Smooth muscle cell (in vitro differentiated cells): ENCODE measurements around the gene LRRC42. TPM values are rescaled to one million over a fixed set of nuclear protein-coding genes. Genes with fewer than 3 reads are reported as not detected.

Experiments used
- DNase-seq: peaks from one replicate; lab custom pipeline; 2025; ENCODE audit not compliant: unreplicated experiment; lab: John Stamatoyannopoulos, UW
- H2AFZ ChIP-seq: fragments of 200-600 bp; sonication (generic); 2 replicates; pipeline ENCODE4 v1.6.0; 2016; ENCODE audit warnings: antibody characterized with exemption, low read depth, mild to moderate bottlenecking
- H3F3A ChIP-seq: fragments of 200-600 bp; sonication (generic); 2 replicates; pipeline ENCODE4 v1.6.0; 2017; ENCODE audit warnings: antibody characterized with exemption, low read depth
- H3K27ac ChIP-seq: fragments of 200-600 bp; sonication (generic); 2 replicates; pipeline ENCODE4 v1.5.1; 2016; ENCODE audit warnings: low read depth, mild to moderate bottlenecking
- H3K27me3 ChIP-seq: fragments of 200-600 bp; sonication (generic); 2 replicates; pipeline ENCODE4 v1.6.1; 2016; ENCODE audit warnings: low read depth, mild to moderate bottlenecking
- H3K36me3 ChIP-seq: fragments of 200-600 bp; sonication (generic); 2 replicates; pipeline ENCODE4 v1.5.1; 2016; ENCODE audit warnings: low read depth
- H3K4me1 ChIP-seq: fragments of 200-600 bp; sonication (generic); 2 replicates; pipeline ENCODE4 v1.5.1; 2016; ENCODE audit warnings: low read depth
- H3K4me2 ChIP-seq: fragments of 200-600 bp; sonication (generic); 2 replicates; pipeline ENCODE4 v1.6.0; 2016; ENCODE audit warnings: mild to moderate bottlenecking
- H3K4me3 ChIP-seq: fragments of 200-600 bp; sonication (generic); 2 replicates; pipeline ENCODE4 v1.5.1; 2016; ENCODE audit warnings: mild to moderate bottlenecking
- H3K79me2 ChIP-seq: fragments of 200-600 bp; sonication (generic); 2 replicates; pipeline ENCODE4 v1.6.0; 2016; ENCODE audit warnings: low read depth, mild to moderate bottlenecking
- H3K9ac ChIP-seq: fragments of 200-600 bp; sonication (generic); 2 replicates; pipeline ENCODE4 v1.6.0; 2016; ENCODE audit warnings: low read depth
- H3K9me3 ChIP-seq: fragments of 200-600 bp; sonication (generic); replicated peaks from 2 replicates; pipeline ENCODE4 v1.5.1; 2016; ENCODE audit warnings: low read depth
- H4K20me1 ChIP-seq: fragments of 200-600 bp; sonication (generic); 2 replicates; pipeline ENCODE4 v1.6.0; 2016; ENCODE audit warnings: low read depth
- CTCF ChIP-seq: fragments of 200-600 bp; sonication (generic); IDR thresholded peaks from 2 replicates; pipeline ENCODE4 v1.5.1; 2017; ENCODE audit warnings: borderline replicate concordance, mild to moderate bottlenecking, antibody characterized with exemption; ENCODE audit not compliant: insufficient read depth, poor library complexity, severe bottlenecking
- WGBS: methylation state at CpG from one replicate; pipeline ENCODE4 v1.1.7; 2016; ENCODE audit warnings: low lambda C conversion rate; 5-methylcytosine and 5-hydroxymethylcytosine counted together
- polyA plus RNA-seq: library from polyadenylated mRNA; unstranded; fragments of >200 nt; fragmentation: Nextera tagmentation; extraction: Ambion mirVana; gene quantifications from 2 replicates; pipeline ENCODE4 v1.2.1, GENCODE V29; 2016
- total RNA-seq: library from RNA; depleted of rRNA; stranded (reverse); fragments of >200 nt; gene quantifications from 2 replicates; pipeline ENCODE4 v1.2.3, GENCODE V29; 2014

Gene LRRC42
- total and polyA plus RNA-seq, 2 experiments from 2014 or later: 36.5 to 37.0 TPM

DNA sequence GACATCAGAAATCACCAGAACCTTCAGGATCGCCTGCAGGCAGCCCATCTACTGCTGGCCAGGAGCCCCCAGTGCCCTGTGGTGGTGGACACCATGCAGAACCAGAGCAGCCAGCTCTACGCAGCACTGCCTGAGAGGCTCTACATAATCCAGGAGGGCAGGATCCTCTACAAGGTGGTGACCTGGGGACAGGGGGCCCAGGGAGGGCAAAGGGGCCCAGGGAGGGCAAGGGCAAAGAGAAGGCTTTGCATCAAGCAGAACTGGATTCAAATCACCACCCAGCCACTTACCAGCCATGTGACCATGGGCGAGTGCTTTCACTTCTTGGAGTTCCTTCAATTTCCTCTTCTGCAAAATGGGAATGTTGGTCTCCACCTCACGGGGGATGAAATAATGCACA lies 40.0 kb upstream of the LRRC42 start:
- 98% methylated on average over 4 of the region's 4 CpGs for WGBS
- no peak overlapping the region for H3K4me2 ChIP-seq
- no peak overlapping the region for H3K9ac ChIP-seq
- no peaks in the 10 kb centered on the region for H4K20me1 ChIP-seq
- DNase-seq: no peak
- H3K4me1 ChIP-seq: no peaks in the 10 kb centered on the region
- no peaks in the 10 kb centered on the region for H3F3A ChIP-seq
- no peak overlapping the region for H3K4me3 ChIP-seq
- no peak for TF ChIP-seq CTCF
- no peaks in the 10 kb centered on the region for H3K36me3 ChIP-seq
- no peaks in the 10 kb centered on the region for H3K79me2 ChIP-seq
- no peaks in the 10 kb centered on the region for H3K27me3 ChIP-seq
- no peak overlapping the region for H2AFZ ChIP-seq
- no peak overlapping the region for H3K27ac ChIP-seq
- no peaks in the 10 kb centered on the region for H3K9me3 ChIP-seq

GRCh38 chr1:53909946-53910345 lies 36.2 kb upstream of the LRRC42 start:
- Histone ChIP-seq H3K27ac (no peak overlapping the region), H3K4me3 (no peak overlapping the region), H3K79me2 (no peaks in the 10 kb centered on the region), H3F3A (peaks cover 3% of the 10 kb centered on the region), H3K36me3 (no peaks in the 10 kb centered on the region), H4K20me1 (no peaks in the 10 kb centered on the region), H3K9ac (no peak overlapping the region), H3K4me1 (no peaks in the 10 kb centered on the region), H2AFZ (no peak overlapping the region), H3K9me3 (no peaks in the 10 kb centered on the region), H3K27me3 (no peaks in the 10 kb centered on the region), H3K4me2 (no peak overlapping the region)
- WGBS: 93% methylated on average over 3 of the region's 3 CpGs
- TF ChIP-seq CTCF: no peak
- DNase-seq: no peak

DNA sequence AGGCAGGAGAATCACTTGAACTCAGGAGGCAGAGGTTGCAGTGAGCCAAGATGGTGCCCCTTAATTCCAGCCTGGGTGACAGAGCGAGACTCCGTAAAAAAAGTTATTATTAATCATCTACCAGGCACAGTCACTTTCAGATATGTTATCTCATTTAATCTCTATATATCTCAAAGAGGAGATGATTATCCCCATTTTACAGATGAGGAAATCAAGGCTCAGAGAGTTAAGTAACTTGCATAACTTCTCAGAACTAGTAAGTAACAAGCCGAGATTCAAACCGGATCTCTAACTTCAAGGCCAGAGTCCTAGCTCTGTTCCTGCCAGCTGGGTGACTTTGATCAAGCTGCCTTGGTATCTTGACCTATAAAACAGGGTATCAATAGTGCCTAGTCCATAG lies 34.7 kb upstream of the LRRC42 start:
- WGBS: 98% methylated on average over 4 of the region's 4 CpGs
- no peak for TF ChIP-seq CTCF
- H3K27me3 ChIP-seq: no peaks in the 10 kb centered on the region

GRCh38 chr1:53913352-53914033 lies 32.7 kb upstream of the LRRC42 start:
- Histone ChIP-seq H3K9ac (no peak overlapping the region), H4K20me1 (no peaks in the 10 kb centered on the region), H3K27me3 (no peaks in the 10 kb centered on the region), H3K9me3 (no peaks in the 10 kb centered on the region), H3K4me1 (no peaks in the 10 kb centered on the region), H3K27ac (no peak overlapping the region), H2AFZ (no peak overlapping the region), H3F3A (peaks cover 4% of the 10 kb centered on the region), H3K4me2 (no peak overlapping the region), H3K79me2 (no peaks in the 10 kb centered on the region), H3K36me3 (no peaks in the 10 kb centered on the region), H3K4me3 (no peak overlapping the region)
- WGBS: 77% methylated on average over 5 of the region's 5 CpGs
- no peak for TF ChIP-seq CTCF
- DNase-seq: no peak

More for the DNA sequence above, 34.7 kb upstream of the LRRC42 start:
- no peak overlapping the region for H2AFZ ChIP-seq
- no peak overlapping the region for H3K4me3 ChIP-seq
- no peak for DNase-seq
- H3K4me1 ChIP-seq: no peaks in the 10 kb centered on the region
- H3K9ac ChIP-seq: no peak overlapping the region
- H3K36me3 ChIP-seq: no peaks in the 10 kb centered on the region
- no peaks in the 10 kb centered on the region for H3K79me2 ChIP-seq
- H3K4me2 ChIP-seq: no peak overlapping the region
- no peak overlapping the region for H3K27ac ChIP-seq
- peaks cover 4% of the 10 kb centered on the region for H3F3A ChIP-seq
- no peaks in the 10 kb centered on the region for H3K9me3 ChIP-seq
- no peaks in the 10 kb centered on the region for H4K20me1 ChIP-seq
